ENCODE data around the gene GAS2L1.

GAS2L1 gene

GRCh38 chr22:29306175-29306834, at the start of gene GAS2L1:
GAS2L1 (plus strand) TSS chr22:29306650; CDS start chr22:29308106, 1,456 bp downstream.
- peak; percentile 21 for DNase-seq (ENCODE audit: low read depth)
- peak; percentile 74 for TF ChIP-seq CTCF (IDR thresholded peaks at IDR 0.05; ENCODE audit: control insufficient read depth, insufficient read depth, low read depth, low read length, missing control alignments)
- H3K4me3 ChIP-seq (ENCODE audit: control insufficient read depth, low read depth, low read length) = peak within 1 kb of the TSS; percentile 96

- TF ChIP-seq CTCF (IDR thresholded peaks at IDR 0.05; ENCODE audit: control insufficient read depth, insufficient read depth, low read depth, low read length, missing control alignments) = no peak
- no peak for DNase-seq (ENCODE audit: low read depth)
- H3K4me3 ChIP-seq (ENCODE audit: control insufficient read depth, low read depth, low read length) = no peak overlapping the region
Observed at GRCh38 chr22:29257751-29258181, 48.7 kb upstream of the GAS2L1 start.

GRCh38 chr22:29258407-29259252, 47.8 kb upstream of the GAS2L1 start:
- no peak overlapping the region for H3K4me3 ChIP-seq (ENCODE audit: control insufficient read depth, low read depth, low read length)
- TF ChIP-seq CTCF (IDR thresholded peaks at IDR 0.05; ENCODE audit: control insufficient read depth, insufficient read depth, low read depth, low read length, missing control alignments) = no peak
- no peak for DNase-seq (ENCODE audit: low read depth)

- DNase-seq (ENCODE audit: low read depth) = no peak
- TF ChIP-seq CTCF (IDR thresholded peaks at IDR 0.05; ENCODE audit: control insufficient read depth, insufficient read depth, low read depth, low read length, missing control alignments) = peak; percentile 11
- no peak overlapping the region for H3K4me3 ChIP-seq (ENCODE audit: control insufficient read depth, low read depth, low read length)
Observed at GRCh38 chr22:29259253-29259899, 47.1 kb upstream of the GAS2L1 start.

- TF ChIP-seq CTCF (IDR thresholded peaks at IDR 0.05; ENCODE audit: control insufficient read depth, insufficient read depth, low read depth, low read length, missing control alignments) = no peak
- no peak overlapping the region for H3K4me3 ChIP-seq (ENCODE audit: control insufficient read depth, low read depth, low read length)
- no peak for DNase-seq (ENCODE audit: low read depth)
Observed at GRCh38 chr22:29260031-29260560, 46.4 kb upstream of the GAS2L1 start.

- no peak for DNase-seq (ENCODE audit: low read depth)
- no peak overlapping the region for H3K4me3 ChIP-seq (ENCODE audit: control insufficient read depth, low read depth, low read length)
- TF ChIP-seq CTCF (IDR thresholded peaks at IDR 0.05; ENCODE audit: control insufficient read depth, insufficient read depth, low read depth, low read length, missing control alignments) = no peak
Observed at GRCh38 chr22:29260601-29261315, 45.7 kb upstream of the GAS2L1 start.
